ENCODE data around the gene ZC3H11A.
"Not testable (repeated sequence)": the region's sequence is repeated elsewhere in the genome, so short reads cannot be mapped to it uniquely, and the experiment has no call there.

The ZC3H11A gene

GRCh38 chr1:203795441-203796235 lies at the start of gene ZC3H11A, which contains the start of gene ZBED6:
Gene ZC3H11A, plus strand, starts transcription at chr1:203795623. Its CDS starts 21,448 bp downstream, at chr1:203817071.
Gene ZBED6, plus strand, starts transcription at chr1:203795623. Its CDS starts 1,900 bp downstream, at chr1:203797523.
- peak; percentile 96 for DNase-seq

- no peak for DNase-seq
Measured at GRCh38 chr1:203746281-203746680, 49.1 kb upstream of the ZC3H11A start.

- no peak for DNase-seq
Measured at GRCh38 chr1:203751051-203751450, 44.4 kb upstream of the ZC3H11A start.

- not testable (repeated sequence) for DNase-seq
Measured at GRCh38 chr1:203751618-203752361, 43.6 kb upstream of the ZC3H11A start.

- no peak for DNase-seq
Measured at GRCh38 chr1:203754455-203754864, 41.0 kb upstream of the ZC3H11A start.

- no peak for DNase-seq
Measured at GRCh38 chr1:203756036-203756435, 39.4 kb upstream of the ZC3H11A start.

- not testable (repeated sequence) for DNase-seq
Measured at GRCh38 chr1:203758749-203759148, 36.7 kb upstream of the ZC3H11A start.

GRCh38 chr1:203760506-203760905 lies 34.9 kb upstream of the ZC3H11A start:
- no peak for DNase-seq

- DNase-seq, result not testable (repeated sequence)
Measured at GRCh38 chr1:203761958-203762357, 33.5 kb upstream of the ZC3H11A start.

GRCh38 chr1:203763505-203763904 lies 31.9 kb upstream of the ZC3H11A start:
- DNase-seq, result no peak

GRCh38 chr1:203764105-203765028 lies 31.1 kb upstream of the ZC3H11A start:
- peak; percentile 68 for DNase-seq

- DNase-seq, result peak; percentile 90
Measured at GRCh38 chr1:203765029-203765837, 30.2 kb upstream of the ZC3H11A start, which contains the start of gene LAX1. Gene LAX1, plus strand, starts transcription at chr1:203765183. Its CDS starts 383 bp downstream, at chr1:203765566.

- no peak for DNase-seq
Measured at GRCh38 chr1:203768256-203768655, 27.2 kb upstream of the ZC3H11A start.

GRCh38 chr1:203769505-203770343 lies 25.7 kb upstream of the ZC3H11A start:
- DNase-seq, result no peak

GRCh38 chr1:203771901-203772301 lies 23.5 kb upstream of the ZC3H11A start:
- DNase-seq, result no peak

GRCh38 chr1:203772836-203773235 lies 22.6 kb upstream of the ZC3H11A start:
- DNase-seq, result no peak

GRCh38 chr1:203776636-203777035 lies 18.8 kb upstream of the ZC3H11A start:
- DNase-seq, result no peak

GRCh38 chr1:203777596-203777995 lies 17.8 kb upstream of the ZC3H11A start:
- DNase-seq, result no peak

- no peak for DNase-seq
Measured at GRCh38 chr1:203778146-203778545, 17.3 kb upstream of the ZC3H11A start.

- no peak for DNase-seq
Measured at GRCh38 chr1:203778789-203779188, 16.6 kb upstream of the ZC3H11A start.

- DNase-seq, result no peak
Measured at GRCh38 chr1:203781962-203782361, 13.5 kb upstream of the ZC3H11A start.

Measured in activated CD8-positive, alpha-beta memory T cell treated with anti-CD3 and anti-CD28 coated beads for 24 hours (primary cell).